Uterus (tissue), 2 donors: Measurements from ENCODE around the gene FAM184B.

ENCODE experiments used
- CTCF ChIP-seq, 4 experiments: fragments of 200-600 bp in 2 of 4; fragments of 450-650 bp in 2 of 4; sonication (generic) in 2 of 4; IDR thresholded peaks; one replicate each; pipeline ENCODE4 v1.5.1; 2016 to 2019; ENCODE audit warnings: antibody characterized with exemption in 4 of 4, mild to moderate bottlenecking in 2 of 4, moderate library complexity in 1 of 4
- POLR2A ChIP-seq, 2 donors: fragments of 450-650 bp; IDR thresholded peaks; one replicate each; pipeline ENCODE4 v1.6.1; 2016; ENCODE audit warnings: antibody characterized with exemption in 2 of 2, mild to moderate bottlenecking in 1 of 2, moderate library complexity in 1 of 2

- no peak for TF ChIP-seq CTCF (IDR thresholded peaks at IDR 0.05)
- TF ChIP-seq POLR2A (IDR thresholded peaks at IDR 0.05), result no peak
Measured at GRCh38 chr4:17736484-17736883, 44.9 kb downstream of the FAM184B start.
